AG08395 (cell line): Measurements from ENCODE around the gene ATP10A.
A peak's percentile ranks its signal among the peaks of the same experiment; 100 is the strongest.

Experiments
- DNase-seq: peaks from one replicate; pipeline ENCODE4 v3.0.0; 2012; ENCODE audit warnings: mixed read lengths, low spot score

The ATP10A gene, protein sequence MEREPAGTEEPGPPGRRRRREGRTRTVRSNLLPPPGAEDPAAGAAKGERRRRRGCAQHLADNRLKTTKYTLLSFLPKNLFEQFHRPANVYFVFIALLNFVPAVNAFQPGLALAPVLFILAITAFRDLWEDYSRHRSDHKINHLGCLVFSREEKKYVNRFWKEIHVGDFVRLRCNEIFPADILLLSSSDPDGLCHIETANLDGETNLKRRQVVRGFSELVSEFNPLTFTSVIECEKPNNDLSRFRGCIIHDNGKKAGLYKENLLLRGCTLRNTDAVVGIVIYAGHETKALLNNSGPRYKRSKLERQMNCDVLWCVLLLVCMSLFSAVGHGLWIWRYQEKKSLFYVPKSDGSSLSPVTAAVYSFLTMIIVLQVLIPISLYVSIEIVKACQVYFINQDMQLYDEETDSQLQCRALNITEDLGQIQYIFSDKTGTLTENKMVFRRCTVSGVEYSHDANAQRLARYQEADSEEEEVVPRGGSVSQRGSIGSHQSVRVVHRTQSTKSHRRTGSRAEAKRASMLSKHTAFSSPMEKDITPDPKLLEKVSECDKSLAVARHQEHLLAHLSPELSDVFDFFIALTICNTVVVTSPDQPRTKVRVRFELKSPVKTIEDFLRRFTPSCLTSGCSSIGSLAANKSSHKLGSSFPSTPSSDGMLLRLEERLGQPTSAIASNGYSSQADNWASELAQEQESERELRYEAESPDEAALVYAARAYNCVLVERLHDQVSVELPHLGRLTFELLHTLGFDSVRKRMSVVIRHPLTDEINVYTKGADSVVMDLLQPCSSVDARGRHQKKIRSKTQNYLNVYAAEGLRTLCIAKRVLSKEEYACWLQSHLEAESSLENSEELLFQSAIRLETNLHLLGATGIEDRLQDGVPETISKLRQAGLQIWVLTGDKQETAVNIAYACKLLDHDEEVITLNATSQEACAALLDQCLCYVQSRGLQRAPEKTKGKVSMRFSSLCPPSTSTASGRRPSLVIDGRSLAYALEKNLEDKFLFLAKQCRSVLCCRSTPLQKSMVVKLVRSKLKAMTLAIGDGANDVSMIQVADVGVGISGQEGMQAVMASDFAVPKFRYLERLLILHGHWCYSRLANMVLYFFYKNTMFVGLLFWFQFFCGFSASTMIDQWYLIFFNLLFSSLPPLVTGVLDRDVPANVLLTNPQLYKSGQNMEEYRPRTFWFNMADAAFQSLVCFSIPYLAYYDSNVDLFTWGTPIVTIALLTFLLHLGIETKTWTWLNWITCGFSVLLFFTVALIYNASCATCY (N-terminal part only)

DNA sequence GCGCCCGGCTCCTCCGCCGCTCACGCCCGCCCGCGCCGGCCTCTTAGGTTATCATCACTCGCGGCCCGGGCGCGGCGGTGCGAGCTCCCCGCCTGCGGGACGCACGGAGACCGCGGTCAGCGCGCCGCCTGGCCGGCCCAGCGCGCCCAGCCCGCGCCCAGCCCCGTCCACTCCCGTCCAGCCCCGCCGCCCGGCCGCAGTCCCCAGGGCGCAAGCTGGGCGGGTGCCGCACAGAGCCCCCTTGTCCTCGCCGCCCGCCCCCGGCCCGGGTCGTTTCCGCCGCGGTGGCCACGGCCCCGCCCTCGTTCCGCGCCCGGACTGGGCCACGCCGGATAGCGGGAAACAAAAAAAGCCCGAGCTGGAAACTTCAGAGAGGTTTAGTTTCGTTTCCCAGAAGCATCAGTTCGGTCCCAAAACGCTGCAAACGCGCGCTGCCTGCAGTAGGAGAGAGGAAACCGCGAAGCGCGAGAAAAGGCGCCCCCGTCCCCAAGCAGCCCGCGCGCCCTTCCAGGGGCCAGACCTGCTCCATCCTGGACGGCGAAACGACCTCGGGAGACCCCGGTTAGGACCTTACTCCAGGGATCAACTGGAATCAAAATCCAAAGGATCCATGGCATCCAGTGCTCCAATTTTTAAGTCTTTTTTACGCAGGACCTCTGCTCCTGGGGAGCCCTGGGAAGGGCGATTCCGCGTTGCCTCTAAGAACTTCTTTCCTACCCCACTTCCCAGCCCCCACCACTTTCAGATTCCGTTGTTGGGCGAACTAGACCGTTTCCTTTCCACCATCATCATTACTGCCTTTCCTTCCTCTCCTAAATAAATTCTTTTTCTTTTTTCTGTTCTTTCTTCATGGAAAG, at the start of gene ATP10A:
ATP10A (minus strand) TSS at position 217 of the 857 bp plus-strand sequence. CDS start 231 bp downstream, outside the sequence.
- peak; percentile 62 for DNase-seq

DNA sequence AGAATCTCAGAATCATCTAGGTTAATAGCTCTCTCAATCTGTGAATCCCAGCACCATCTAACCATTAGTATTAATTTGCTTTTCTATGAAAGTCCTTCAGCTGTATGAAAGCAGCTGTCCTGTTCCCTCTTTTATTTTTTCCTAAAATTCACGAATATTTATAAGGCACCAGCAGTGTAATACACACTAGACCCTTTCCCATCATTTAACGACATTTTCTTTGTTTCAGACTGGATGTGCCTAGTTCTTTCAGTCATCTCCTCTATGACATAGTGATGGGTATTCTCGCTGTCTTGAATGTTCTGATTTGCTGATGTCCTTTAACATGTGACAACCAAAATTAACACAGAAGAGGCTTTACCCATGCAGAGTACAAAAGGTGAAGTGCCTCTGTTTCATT, 48.9 kb upstream of the ATP10A start:
- DNase-seq = no peak

DNA sequence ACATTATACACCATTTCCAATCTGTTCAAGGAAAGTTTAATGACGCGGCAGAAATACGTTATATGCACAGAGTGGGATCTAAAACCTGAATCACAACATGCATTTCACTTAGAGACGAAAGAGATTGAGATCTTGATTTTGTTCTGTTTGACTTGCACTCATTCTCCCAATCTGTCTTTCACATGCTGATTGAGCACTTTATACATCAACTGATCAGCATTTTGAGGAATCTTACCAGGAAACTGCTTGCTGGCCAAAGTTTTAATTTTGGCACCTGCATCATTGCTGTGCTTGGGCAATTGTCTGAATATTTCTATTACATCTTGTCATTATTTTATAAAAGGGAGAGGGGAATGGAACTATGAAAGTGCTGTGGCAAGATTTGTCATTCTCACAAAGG, 47.7 kb upstream of the ATP10A start:
- DNase-seq = no peak

DNA sequence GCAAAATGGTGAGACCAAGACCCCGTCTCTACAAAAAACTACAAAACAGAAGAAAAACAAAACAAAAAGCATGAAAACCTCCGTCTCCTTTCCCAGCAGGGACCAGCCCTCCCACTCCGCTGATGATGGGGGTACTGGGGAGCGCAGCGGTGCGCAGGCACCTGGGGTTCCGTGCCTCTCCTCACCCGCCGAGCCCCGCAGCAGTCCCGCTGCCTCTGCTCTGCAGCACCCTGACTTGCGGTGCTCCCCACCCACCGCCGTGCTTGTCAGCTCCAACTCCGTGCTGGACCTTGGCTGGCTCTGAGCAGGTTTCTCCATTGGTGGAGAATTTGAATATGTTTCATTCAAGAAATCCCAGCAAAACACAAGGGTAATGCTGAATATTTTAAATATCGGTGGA, 46.7 kb upstream of the ATP10A start:
- no peak for DNase-seq

DNA sequence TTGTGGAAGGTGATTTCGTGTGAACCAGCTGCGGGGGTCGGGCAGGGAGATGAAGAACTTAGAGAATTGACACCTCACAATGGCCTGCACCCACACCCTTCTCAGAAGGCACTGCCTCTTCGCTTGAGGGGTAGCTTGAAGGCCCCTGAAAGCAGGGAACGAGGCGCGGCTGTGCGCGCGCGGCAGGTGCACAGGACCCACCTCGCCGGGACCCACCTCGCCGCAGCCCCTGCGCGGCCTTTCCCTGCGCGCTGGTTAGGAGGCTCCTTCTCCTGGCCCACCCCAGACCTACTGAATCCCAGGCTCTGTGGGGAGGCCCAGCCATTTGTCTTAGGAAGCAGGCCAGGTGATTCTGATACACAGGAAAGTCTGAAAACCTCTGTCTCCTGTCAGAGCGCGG, 46.2 kb upstream of the ATP10A start:
- DNase-seq = no peak

DNA sequence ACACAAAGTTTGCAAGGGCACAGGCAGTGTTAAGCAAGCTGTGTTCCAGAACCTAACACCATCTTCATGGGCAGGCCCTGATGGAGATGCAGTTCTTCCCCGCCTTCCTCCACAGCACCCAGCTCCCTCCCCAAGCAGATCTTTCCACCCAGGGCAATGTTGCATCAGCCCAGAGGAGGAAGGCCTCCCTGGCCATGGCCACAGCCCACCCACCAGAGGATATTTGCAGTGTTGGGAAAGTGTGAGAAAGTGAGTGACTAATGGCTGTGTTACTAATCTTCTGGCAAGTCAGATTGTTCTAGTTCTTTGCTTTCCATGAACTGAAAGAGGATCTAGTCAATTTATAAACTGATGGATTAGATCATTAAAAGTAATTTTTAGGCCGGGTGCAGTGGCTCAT, 42.0 kb upstream of the ATP10A start:
- DNase-seq = peak; percentile 79

DNA sequence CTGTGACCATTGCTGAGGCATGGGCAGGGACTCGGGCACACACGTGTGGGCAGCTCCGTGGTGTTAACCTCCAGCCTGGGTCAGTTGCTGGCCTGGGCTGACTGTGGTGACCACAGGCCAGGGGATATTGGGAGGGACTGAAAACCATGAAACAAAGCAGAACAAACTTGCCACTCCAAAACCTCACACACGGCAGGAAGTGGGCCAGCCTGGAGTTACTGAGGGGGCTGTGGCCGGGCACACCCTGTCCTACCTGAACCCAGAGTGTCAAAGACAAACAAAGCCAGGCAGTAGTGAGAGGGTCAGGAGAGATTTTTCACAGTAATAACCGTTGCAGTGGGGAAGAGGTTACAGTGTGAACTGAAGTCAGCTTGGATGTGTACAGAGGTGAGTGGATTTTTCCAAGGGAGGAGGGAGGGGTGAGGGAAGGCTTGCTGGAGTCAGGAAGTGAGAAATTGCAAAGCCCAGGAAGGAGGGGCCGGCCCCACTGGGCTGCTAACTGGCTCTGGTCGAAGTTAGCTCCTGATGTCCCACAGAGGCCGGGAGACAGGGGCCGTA, 40.0 kb upstream of the ATP10A start:
- DNase-seq = peak; percentile 34

DNA sequence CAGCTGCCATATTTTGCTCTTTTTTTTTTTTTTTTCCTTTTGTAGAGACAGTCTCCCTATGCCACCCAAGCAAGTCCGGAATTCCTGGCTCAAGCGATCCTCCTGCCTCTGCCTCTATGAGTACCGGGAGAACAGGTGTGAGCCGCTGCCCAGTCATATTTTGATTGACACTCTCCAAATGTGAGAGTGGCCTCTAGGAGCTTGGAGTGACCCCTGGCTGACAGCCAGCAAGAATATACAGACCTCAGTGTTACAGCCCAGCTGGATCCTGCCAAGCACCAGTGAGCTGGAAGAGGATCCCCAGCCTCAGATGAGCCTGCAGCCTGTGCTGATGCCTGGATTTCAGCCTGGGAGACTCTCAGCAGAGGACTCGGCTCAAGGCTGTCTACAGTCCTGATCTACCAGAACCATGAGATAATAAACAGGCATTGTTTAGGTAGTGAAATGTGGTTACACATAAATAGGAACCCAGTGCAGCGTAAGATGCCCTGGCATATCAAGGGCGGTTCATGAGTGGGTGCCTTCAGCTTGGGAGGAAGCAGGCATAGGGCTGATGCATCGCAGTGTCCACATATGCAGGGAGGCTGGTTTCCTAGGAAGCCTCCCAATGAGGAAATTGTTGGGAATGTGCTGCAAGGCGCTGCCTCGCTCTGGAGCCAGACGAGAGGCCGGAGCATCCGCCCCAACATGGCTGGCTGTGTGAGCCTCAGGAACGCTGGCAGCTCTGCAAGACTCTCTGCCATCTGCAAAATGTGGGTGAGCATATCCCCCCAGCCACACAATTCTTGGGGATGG, 38.9 kb upstream of the ATP10A start:
- no peak for DNase-seq

DNA sequence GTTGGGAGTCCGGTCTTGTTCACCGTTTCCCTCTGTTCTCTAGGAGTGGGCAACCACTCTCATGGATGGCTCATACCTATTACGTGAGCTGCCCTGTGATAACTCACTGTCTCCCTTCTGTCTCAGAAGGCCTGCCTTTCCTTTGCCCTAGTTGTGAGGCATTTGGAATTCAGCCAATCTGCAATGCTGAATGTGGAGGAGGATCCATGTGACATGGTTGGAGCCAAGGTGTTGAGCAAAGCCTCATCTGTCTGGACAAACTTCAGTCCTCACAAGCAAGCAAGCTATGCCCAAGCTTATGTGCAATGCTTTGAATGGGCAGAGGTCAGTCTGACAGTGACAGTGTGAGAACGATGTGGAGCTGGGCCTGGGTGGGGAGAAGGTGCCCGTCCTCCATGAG, 37.8 kb upstream of the ATP10A start:
- DNase-seq = peak; percentile 19

DNA sequence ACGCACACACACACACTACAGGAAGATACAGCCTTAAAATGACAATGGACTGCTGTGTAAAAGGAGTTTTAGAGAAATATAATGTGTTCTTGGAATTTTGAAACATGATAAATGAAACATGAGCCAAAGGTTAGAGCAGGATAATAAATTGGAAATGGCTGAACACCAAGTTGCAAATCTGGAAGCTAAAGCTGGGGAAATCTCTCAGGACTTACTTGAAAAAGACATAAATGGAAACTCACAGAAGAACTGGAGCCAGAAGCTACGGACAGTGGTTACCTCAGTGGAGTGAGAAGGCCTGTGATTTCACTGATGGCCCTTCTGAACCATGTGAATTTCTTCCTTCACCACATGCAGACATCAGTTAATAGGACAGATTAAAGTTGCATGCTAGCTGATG, 37.3 kb upstream of the ATP10A start:
- DNase-seq = no peak

DNA sequence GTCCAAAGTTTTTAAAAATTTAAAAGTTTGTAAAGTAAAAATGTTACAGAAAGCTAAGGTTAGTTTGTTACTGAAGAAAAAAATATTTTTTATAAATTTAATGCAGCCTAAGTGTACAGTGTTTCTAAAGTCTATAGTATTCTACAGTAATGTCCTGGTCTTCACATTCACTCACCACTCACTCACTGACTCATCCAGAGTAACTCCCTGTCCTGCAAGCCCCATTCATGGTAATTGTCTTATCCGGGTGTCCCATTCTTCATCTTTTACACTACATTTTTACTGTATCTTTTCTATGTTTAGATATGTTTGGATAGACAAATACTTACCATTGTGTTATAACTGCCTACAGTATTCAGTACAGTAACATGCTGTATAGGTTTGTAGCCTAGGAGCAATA, 36.7 kb upstream of the ATP10A start:
- DNase-seq = no peak

DNA sequence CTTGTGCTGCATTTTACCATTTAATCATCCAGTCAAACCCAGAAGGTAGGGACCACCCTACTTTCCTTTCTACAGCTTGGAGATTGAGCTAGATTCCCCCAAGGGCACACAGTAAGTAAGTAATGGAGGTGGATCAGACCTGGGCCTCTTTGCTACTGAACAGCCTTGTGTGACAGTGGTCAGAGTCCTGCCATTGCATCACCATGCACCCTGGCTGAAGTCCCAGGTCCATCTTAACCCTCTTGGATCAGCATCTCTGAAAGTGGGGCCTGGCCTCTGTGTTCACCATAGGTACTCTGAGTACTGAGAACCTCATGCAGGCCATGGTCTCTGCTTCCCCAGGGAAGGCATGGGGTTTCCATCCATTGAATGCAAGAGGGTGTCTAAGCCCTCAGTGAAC, 34.5 kb upstream of the ATP10A start:
- no peak for DNase-seq

DNA sequence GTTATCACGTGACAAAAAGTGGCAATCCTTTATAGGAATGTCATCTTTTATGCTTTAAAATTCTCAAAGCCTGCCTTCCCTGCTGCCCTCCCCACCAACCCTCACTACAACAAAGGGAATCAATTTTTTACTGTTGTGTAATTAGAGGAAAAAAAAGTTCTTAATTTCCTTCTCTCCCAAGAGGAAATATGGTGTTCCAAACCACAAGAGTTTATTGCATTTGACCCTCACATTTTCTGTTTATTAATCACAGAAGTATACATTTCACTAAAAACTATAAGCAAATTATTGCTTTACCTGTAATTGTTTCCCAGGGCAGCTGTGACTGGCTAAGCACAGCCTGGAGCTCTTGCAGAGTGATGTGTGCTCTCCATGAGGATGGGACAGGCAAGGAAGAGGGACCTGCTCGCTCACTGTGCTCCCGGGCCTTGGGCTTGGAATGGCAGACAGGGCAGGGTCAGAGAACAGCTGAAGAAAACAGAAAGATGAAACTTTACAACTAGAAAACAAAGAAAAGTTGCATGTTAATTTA, 31.3 kb upstream of the ATP10A start:
- DNase-seq = no peak

DNA sequence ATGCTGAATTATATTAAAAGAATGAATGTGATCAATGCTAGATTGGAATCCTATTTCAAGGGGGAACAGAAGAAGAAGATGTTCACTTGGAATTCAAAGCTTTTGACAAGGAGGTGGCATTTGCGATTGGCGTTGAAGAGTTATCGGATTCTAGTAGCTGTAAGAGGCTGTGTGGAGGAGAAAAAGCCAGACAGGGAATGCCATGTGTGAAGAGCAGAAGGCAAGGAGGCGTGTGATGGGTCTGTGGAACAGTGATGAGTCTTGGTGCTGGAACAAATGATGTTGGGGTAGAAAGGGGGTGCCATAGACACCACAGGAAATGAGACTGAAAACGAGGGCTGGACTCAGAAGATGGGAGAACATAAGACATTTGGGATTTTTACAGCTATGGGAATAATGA, 30.5 kb upstream of the ATP10A start:
- DNase-seq = no peak

DNA sequence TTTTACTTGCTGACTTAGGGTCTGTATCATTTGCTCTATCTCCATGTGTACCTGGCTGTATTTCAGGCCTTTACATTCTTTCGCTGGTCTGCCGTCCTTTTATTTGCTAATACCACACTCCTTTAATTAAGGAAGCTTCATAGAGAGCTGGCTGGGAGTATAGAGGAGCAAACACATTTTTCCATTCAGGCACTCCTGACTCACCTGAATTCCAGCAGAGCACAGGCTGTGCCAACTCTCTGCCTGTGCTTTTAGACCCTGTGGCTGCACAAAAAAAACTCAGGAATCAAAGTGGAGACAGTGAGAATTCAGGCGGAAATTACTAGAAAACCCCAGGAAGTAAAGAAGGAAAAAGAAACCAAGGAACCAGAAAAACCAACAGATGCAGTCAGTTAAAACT, 29.0 kb upstream of the ATP10A start:
- peak; percentile 30 for DNase-seq

DNA sequence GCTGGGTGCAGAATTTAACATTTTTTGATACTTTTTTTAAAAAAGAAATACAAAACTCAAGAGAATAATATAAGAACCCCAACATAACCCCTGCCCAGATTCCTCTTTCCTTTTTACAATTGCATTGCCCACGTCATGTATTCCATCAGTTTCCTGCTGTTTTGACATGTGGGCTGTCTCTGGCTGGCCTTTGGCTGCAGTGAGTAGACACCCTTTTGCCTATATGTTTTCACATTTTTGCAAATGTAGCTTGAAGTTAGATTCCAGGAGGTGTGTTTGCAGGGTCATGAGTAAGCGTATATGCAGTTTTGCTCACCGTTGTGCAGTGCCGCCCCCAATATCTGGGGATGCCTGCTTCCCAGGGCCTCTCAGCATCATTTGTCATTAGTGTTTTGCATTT, 28.0 kb upstream of the ATP10A start:
- DNase-seq = no peak

DNA sequence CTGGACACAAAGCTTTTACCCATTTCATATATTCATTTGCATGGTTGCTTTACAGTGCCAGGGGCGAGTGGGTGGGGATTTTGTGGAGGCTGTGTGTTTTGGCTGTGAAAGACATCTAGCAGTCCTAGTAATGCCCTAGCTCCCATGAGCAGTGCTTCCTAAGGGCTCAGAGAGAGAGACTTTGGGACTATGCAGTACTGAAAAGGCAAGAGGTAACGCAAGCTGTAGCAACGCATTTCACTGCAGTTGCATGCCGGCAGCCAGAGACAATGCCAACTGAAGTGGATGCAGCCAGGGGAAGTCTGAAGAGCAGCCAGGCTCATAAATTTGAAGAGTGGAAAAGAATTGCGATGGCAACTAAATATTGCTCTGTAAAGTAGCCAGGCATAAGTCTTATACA, 27.4 kb upstream of the ATP10A start:
- peak; percentile 55 for DNase-seq

DNA sequence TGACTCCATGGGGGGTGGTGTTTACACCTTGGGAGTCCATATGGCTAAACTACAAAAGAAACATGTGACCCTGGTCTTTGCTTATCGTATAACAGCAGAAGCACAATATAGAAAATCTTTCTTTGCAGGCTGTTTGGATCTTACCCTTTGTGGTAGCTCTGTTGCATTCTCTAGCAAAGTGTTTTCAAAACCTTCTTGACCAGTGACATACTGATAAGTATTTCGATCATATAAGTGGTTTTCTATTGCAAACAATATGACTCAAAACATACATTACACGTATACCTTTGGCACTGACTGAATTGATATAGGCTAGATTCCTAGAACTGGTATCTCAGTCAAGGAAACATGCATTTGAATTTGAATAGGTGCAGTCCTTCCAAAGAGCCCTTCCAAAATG, 24.7 kb upstream of the ATP10A start:
- DNase-seq = no peak

DNA sequence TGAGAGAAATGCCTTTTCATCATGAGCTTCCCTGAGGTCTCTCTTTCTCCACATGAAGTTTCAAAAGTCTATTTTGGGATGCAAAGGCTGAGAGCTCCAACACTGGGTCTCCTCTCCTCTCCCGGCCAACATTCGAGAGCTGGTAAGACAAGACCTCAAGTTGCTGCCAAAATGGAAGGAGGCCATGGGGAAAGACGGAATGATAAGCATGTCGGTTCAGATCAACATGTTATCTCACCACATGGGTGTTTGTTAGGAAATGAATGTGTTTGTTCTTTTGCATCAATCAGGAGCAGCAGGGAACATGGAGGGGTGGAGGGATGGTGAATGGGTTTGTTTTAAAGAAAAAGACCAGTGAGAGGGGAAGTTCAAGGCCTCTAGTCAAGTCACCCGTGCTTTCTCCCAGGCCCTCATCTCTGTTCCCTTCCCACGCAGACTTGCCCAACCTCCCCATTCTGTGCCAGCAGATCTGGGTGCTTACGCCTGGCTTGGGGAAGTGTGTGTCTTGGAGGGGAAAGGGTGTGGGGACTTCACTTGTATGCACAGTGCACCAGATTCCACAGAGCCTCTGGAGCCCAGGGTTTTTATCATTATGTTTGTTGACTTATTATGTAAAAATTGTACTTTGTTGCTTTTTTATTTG, 23.5 kb upstream of the ATP10A start:
- no peak for DNase-seq

DNA sequence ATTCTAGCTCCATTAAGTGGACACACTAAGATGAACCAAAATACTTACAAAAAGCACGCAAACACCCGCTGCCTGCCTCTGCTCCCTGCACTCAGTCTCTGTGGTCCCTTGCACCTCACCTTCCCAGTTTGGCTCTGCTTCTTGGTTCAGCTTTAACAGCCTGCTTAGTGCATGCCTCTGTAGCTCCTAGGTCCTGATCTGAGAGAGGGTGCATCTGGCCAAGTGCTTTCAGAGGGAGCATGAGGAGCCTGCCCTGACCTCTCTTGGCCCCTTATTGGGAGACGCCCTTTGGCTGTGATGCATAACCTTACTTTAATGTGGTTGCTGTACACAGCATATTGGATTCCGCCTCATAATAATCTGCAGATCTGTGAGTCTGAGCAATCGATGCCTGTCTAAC, 21.2 kb upstream of the ATP10A start:
- no peak for DNase-seq
